Endothelial cell of umbilical vein (primary cell): ENCODE data around the gene FXYD4.

Experiments used
- CTCF ChIP-seq, 2 donors: IDR thresholded peaks; 1 replicate in 1 of 2; 2 replicates in 1 of 2; pipeline ENCODE4 v1.5.1; 2011; ENCODE audit warnings: low read length in 2 of 2, mild to moderate bottlenecking in 2 of 2, moderate library complexity in 2 of 2, control low read depth in 1 of 2, inconsistent platforms in 1 of 2, low read depth in 1 of 2; ENCODE audit not compliant: insufficient read depth in 1 of 2; ENCODE audit errors: extremely low read depth in 1 of 2
- EZH2 ChIP-seq: IDR thresholded peaks from 2 replicates; pipeline ENCODE4 v1.6.1; 2012; ENCODE audit warnings: borderline replicate concordance, low read depth, mild to moderate bottlenecking, moderate library complexity, low read length, inconsistent platforms; ENCODE audit not compliant: severe bottlenecking
- GATA2 ChIP-seq: IDR thresholded peaks from 2 replicates; pipeline ENCODE4 v1.7.0; 2011; ENCODE audit warnings: low read depth, mild to moderate bottlenecking, moderate library complexity, mixed read lengths, low read length; ENCODE audit not compliant: insufficient read length, insufficient read depth
- JUN ChIP-seq: IDR thresholded peaks from 2 replicates; pipeline ENCODE4 v1.6.1; 2011; ENCODE audit warnings: borderline replicate concordance, low read depth; ENCODE audit not compliant: insufficient read length, insufficient read depth
- MAX ChIP-seq: IDR thresholded peaks from 2 replicates; pipeline ENCODE4 v1.6.1; 2011; ENCODE audit not compliant: insufficient read depth, insufficient read length
- POLR2A ChIP-seq: IDR thresholded peaks from 2 replicates; pipeline ENCODE4 v1.6.1; 2012; ENCODE audit warnings: low read depth, mild to moderate bottlenecking, control low read depth, low read length
- POLR2AphosphoS5 ChIP-seq: IDR thresholded peaks from 2 replicates; pipeline ENCODE4 v1.6.1; 2012; ENCODE audit warnings: low read depth, mild to moderate bottlenecking, control low read depth, low read length, moderate library complexity; ENCODE audit not compliant: insufficient read depth

- TF ChIP-seq CTCF (IDR thresholded peaks at IDR 0.05; ENCODE audit: extremely low read depth in 1 of 2, insufficient read depth in 1 of 2, low read depth in 1 of 2, low read length in 2 of 2), result no peak
- peak; percentile 86 for TF ChIP-seq POLR2AphosphoS5
- TF ChIP-seq POLR2A, result peak; percentile 13
- no peak for TF ChIP-seq EZH2
- no peak for TF ChIP-seq GATA2
- TF ChIP-seq MAX, result peak; percentile 83
- TF ChIP-seq JUN, result no peak
These were observed 25.6 kb downstream of the FXYD4 start for GRCh38 chr10:43396928-43397624.
